ENCODE measurements around the gene UNK.
"Not testable (repeated sequence)": the region's sequence is repeated elsewhere in the genome, so short reads cannot be mapped to it uniquely, and the experiment has no call there.

Gene UNK

GRCh38 chr17:75850928-75851692 lies 66.5 kb downstream of the UNK start:
- no peak for DNase-seq (ENCODE audit: low read depth)

DNA sequence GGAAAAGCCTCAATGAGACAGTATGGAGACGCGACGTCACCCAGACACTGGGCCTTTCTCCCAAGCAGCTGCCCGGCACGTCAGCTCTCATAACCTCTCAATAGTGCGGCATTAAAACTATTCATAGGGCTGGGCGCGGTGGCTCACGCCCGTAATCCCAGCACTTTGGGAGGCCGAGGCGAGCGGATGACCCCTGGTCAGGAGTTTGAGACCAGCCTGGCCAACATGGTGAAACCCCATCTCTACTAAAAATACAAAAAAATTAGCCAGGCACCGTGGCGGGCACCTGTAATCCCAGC lies 67.0 kb downstream of the UNK start:
- not testable (repeated sequence) for DNase-seq (ENCODE audit: low read depth)

- DNase-seq (ENCODE audit: low read depth): no peak
Measured at GRCh38 chr17:75853433-75853832, 68.8 kb downstream of the UNK start.

DNA sequence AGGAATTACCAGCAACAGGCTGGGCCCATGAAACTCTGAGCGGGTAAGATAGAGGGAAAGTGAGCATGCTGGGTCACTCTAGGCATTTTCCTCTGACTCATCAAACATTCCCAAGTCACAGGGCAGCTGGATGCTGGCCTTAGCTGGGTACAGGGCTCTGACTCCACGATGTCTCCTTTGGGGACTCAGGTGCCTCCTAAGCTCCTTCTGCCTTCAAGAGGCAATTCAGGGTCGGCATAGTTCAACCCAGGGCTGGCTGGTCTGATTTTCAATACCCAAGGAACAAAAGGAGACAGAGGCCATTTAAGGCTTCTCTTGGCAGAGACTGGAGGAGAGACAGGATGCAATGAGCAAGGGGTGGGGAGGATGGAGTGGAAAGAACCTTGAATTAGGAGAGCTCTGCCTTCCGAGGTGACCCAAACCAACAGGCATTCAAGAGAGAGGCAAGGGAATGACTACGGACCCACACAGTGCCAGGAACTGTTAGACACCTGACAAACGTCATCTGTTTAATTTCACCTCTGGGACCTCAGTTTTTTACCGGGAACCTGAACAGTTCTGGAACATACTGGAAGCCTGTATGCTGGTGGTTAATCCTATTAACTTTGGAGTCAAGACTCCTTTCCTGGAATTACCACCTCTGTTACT lies 69.6 kb downstream of the UNK start:
- DNase-seq (ENCODE audit: low read depth): no peak

GRCh38 chr17:75854881-75855309 lies 70.3 kb downstream of the UNK start:
- no peak for DNase-seq (ENCODE audit: low read depth)

GRCh38 chr17:75855310-75856061 lies 70.9 kb downstream of the UNK start, which contains the start of gene WBP2:
Gene WBP2, minus strand, starts transcription at chr17:75855335. Its CDS starts 38 bp downstream, at chr17:75855297.
- peak; percentile 93 for DNase-seq (ENCODE audit: low read depth)

DNA sequence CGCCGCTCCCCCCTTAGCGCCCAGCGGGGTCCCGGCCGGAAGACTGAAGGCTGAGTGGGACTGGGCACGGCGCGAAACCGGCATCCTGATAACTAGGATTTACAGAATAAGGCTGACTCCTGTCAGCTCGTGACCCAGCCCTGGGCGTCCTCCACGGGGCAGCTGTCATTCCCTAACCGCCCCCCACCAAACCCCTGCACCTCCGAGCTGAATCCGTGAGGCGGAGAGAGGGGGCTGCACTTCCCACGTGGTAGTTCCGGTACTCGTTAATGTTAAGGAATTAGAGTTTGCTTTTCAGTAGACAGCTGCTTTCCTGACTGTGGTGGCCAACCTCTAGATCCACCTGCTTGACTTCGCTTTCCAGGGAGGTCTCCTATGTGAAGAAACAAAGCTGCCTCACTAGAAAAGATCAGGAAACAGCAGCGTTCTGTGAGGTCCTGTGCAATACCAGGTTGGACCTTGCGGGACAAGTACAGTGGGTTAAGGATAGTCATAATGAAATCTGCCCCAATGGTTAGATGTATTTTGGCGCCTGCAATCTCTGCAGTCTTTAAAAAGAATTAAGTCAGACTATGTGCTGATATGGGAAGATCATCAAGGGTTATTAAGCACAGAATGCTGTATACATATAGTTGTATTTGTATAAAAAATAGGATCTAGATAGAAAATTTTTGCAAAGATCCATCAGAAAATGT lies 71.6 kb downstream of the UNK start:
- DNase-seq (ENCODE audit: low read depth): no peak

GRCh38 chr17:75859358-75859757 lies 74.8 kb downstream of the UNK start:
- not testable (repeated sequence) for DNase-seq (ENCODE audit: low read depth)

DNA sequence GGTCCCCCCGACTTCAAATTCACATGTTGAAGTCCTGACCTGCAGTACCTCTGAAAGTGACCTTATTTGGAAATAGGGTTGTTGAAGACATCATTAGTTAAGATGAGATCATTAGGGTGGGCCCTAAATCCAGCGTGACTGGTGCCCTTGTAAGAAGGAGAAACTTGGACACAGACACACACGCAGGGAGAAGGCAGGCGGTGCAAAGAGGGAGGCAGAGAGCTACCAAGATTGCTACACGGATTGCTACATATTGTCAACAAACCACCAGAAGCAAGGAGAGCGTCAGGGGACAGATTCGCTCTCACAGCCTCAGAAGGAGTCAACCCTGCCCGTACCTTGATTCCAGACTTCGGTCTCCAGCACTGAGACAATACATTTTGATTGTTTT lies 77.3 kb downstream of the UNK start:
- DNase-seq (ENCODE audit: low read depth): no peak

DNA sequence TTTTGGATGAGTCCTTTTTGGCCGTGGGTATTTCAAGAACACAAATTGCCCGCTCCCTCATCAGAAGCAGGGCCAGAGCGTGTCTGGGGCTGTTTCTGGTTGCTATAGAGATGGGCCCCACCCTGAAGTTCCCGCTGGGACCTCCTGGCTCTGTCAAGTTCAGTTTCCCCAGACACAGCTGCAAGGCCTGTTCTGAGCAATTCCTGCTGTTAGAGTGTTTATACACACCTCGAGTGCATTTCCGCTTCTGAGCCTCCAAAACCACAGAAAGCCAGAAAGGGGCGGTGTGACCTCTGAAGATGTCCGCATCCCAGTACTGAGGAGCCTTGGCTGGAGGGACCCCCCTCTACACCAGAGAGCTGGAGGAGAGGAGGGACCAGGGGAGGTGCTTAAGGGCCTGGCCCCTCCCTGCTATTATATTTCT lies 79.9 kb downstream of the UNK start:
- peak; percentile 15 for DNase-seq (ENCODE audit: low read depth)

- not testable (repeated sequence) for DNase-seq (ENCODE audit: low read depth)
Measured at GRCh38 chr17:75864887-75865286, 80.3 kb downstream of the UNK start.

DNA sequence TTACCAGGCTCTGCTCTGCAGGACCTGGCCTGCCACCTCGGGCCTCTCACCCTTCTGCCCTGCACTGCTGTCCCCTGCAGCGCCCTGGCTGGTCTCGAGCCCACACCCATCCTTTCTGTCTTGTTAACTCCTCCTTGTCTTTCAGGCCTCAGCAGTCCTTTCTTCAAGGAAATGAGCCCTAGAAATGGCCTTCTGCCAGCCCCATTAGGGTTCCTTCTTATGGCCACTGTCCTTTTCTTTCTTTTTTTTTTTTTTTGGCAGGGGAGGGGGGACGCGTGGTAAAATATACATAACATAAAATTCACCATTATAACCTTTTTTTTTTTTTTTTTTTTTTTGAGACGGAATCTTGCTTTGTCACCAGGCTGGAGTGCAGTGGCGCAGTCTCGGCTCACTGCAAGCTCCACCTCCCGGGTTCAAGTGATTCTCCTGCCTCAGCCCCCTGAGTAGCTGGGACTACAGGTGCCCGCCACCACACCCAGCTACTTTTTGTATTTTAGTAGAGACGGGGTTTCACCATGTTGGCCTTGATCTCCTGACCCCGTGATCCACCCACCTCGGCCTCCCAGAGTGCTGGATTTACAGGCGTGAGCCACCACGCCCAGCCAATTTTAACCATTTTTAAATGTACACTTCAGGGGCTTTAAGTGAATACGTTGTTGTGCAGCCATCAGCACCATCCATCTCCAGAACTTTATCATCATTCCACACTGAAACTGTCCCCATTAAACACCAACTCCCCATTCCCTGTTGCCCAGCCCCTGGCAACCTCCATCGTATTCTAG lies 81.0 kb downstream of the UNK start:
- DNase-seq (ENCODE audit: low read depth): not testable (repeated sequence)

GRCh38 chr17:75868730-75869281 lies 84.2 kb downstream of the UNK start:
- DNase-seq (ENCODE audit: low read depth): not testable (repeated sequence)

DNA sequence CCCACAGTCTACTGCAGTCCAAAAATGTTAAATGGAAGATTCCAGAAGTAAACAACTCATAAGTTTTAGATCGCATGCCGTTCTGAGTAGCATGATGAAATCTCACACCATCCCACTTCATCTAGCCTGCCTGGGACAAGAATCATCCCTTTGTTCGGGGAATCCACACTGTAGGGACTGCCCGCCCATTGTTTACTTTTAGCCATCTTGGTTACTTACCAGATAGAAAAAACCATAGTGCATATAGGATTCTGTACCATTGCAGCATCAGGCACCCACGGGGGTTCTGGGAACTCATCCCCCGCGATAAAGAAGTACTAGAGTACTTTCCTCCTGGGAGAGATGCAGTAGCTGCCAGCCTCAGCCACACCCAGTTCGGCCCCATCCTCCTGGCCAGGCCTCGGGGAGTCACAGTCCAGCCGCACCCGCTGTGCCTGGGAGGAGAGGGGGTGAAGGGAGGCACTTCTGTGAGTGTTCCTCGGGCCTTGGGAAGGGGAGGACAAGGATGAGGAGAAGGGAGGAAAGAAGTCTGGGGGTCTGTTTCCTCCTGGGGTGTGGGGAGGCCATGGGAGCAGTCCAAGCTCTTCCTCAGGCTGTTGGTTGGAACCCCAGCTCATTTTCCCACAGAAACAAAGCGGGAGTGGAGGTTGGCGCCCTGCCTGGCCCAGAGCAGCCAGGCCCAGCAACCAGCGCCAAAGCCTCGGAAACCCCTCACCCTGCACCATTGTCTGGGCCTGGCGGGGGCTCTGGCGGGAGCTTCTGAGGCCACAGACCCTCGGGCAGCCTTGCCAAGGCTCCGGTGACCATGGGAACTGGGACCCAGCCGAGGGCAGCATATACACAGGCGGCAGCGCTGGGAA lies 84.9 kb downstream of the UNK start:
- no peak for DNase-seq (ENCODE audit: low read depth)

- DNase-seq (ENCODE audit: low read depth): not testable (repeated sequence)
Measured at GRCh38 chr17:75870228-75870627, 85.6 kb downstream of the UNK start.

GRCh38 chr17:75872434-75873351 lies 88.1 kb downstream of the UNK start:
- no peak for DNase-seq (ENCODE audit: low read depth)

DNA sequence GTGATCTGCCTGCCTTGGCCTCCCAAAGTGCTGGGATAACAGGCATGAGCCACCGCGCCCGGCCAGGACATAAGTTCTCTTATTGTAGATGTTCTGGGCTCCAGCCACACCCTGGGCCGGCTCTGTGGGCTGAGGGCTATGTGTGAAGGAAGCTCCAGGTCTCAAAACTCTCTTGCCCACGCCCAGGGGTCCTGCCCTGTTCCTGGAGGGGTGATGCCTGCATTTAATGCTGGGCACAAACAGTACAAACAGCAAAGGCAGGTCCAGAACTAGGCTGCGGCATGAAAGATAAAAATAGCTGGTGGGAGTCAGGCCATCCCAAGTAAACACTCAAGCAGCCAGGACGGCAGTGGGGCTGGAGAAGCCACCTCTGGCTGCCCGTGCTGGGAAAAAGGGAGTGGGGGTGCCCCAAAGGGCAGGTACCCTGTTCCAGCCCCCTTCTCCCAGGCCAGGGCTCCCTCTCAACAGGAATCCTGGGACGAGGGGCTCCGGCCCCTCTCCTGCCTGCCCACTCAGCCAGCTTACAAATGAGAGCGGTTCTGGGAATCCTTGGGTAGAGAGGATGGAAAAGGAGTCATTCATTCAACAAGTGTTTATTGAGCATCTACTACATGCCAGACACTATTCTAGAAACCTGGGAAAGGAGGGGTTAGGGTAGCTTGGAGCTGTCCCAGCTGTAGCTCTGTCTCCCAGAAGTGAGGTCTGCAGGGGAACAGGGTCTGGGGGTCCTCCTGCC lies 89.1 kb downstream of the UNK start:
- no peak for DNase-seq (ENCODE audit: low read depth)

Data from stimulated activated CD8-positive, alpha-beta memory T cell treated with anti-CD3 and anti-CD28 coated beads, Interleukin-12 subunit alpha, Interleukin-12 subunit beta, amount 100 ng/mL, for 4 hours (primary cell).